ENCODE data around the gene KCNK3. TPM values are rescaled to one million over a fixed set of nuclear protein-coding genes. Genes with fewer than 3 reads are reported as not detected.

KCNK3 gene
- total RNA-seq, 4 donors from 2014 or later, result 0.37 to 1.5 (median 0.82) TPM

GRCh38 chr2:26722328-26722727 is 29.8 kb downstream of the KCNK3 start:
- peaks cover 41 to 48% (median 45%) of the 10 kb centered on the region in 4 donors for H3K4me1 ChIP-seq
- H3K4me3 ChIP-seq, result no peak overlapping the region
- WGBS, 2 donors (ENCODE audit: low coverage in 1 of 2), result 75% methylated on average over 1 of the region's 1 CpG; no CpG with 5 or more reads in 1 of the 2 donors
- intact Hi-C loops (cut with DNase I; ENCODE audit: low total_unique reads), result no loop called here
- in situ Hi-C loops (cut with MboI; ENCODE audit: low pct_ligation_motif_present in 1 of 4, low pct_unique_long_range_greater_than_20kb in 1 of 4, low sequenced_read_pairs in 3 of 4), result no loop called here
- no peaks in the 10 kb centered on the region for H3K9me3 ChIP-seq
- no peak for TF ChIP-seq POLR2AphosphoS5 (IDR thresholded peaks at IDR 0.05)
- TF ChIP-seq EP300 (IDR thresholded peaks at IDR 0.05; ENCODE audit: low read depth), result no peak
- TF ChIP-seq, protein P1, sequence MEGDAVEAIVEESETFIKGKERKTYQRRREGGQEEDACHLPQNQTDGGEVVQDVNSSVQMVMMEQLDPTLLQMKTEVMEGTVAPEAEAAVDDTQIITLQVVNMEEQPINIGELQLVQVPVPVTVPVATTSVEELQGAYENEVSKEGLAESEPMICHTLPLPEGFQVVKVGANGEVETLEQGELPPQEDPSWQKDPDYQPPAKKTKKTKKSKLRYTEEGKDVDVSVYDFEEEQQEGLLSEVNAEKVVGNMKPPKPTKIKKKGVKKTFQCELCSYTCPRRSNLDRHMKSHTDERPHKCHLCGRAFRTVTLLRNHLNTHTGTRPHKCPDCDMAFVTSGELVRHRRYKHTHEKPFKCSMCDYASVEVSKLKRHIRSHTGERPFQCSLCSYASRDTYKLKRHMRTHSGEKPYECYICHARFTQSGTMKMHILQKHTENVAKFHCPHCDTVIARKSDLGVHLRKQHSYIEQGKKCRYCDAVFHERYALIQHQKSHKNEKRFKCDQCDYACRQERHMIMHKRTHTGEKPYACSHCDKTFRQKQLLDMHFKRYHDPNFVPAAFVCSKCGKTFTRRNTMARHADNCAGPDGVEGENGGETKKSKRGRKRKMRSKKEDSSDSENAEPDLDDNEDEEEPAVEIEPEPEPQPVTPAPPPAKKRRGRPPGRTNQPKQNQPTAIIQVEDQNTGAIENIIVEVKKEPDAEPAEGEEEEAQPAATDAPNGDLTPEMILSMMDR (IDR thresholded peaks at IDR 0.05), result no peak
- TF ChIP-seq POLR2A (IDR thresholded peaks at IDR 0.05), result no peak
- H3K36me3 ChIP-seq, result no peaks in the 10 kb centered on the region
- peak overlapping the region in 2 of 4 donors; percentile 2 to 55 for H3K27ac ChIP-seq
- no peaks in the 10 kb centered on the region for H3K27me3 ChIP-seq
- DNase-seq, result no peak

GRCh38 chr2:26722911-26723310 is 30.4 kb downstream of the KCNK3 start:
- TF ChIP-seq POLR2AphosphoS5 (IDR thresholded peaks at IDR 0.05) (no peak), POLR2A (IDR thresholded peaks at IDR 0.05) (no peak), EP300 (IDR thresholded peaks at IDR 0.05; ENCODE audit: low read depth) (no peak)
- TF ChIP-seq, protein P1 (IDR thresholded peaks at IDR 0.05), result no peak
- 92% methylated on average over 1 of the region's 1 CpG; no CpG with 5 or more reads in 1 of the 2 donors for WGBS, 2 donors (ENCODE audit: low coverage in 1 of 2)
- intact Hi-C loops (cut with DNase I; ENCODE audit: low total_unique reads), result no loop called here
- in situ Hi-C loops (cut with MboI; ENCODE audit: low pct_ligation_motif_present in 1 of 4, low pct_unique_long_range_greater_than_20kb in 1 of 4, low sequenced_read_pairs in 3 of 4), result no loop called here
- H3K27me3 ChIP-seq, result no peaks in the 10 kb centered on the region
- H3K36me3 ChIP-seq, result no peaks in the 10 kb centered on the region
- DNase-seq, result no peak
- no peak overlapping the region for H3K4me3 ChIP-seq
- no peaks in the 10 kb centered on the region for H3K9me3 ChIP-seq
- peak overlapping the region; percentile 27 to 55 (median 34) for H3K27ac ChIP-seq
- peaks cover 41 to 48% (median 45%) of the 10 kb centered on the region in 4 donors for H3K4me1 ChIP-seq

DNA sequence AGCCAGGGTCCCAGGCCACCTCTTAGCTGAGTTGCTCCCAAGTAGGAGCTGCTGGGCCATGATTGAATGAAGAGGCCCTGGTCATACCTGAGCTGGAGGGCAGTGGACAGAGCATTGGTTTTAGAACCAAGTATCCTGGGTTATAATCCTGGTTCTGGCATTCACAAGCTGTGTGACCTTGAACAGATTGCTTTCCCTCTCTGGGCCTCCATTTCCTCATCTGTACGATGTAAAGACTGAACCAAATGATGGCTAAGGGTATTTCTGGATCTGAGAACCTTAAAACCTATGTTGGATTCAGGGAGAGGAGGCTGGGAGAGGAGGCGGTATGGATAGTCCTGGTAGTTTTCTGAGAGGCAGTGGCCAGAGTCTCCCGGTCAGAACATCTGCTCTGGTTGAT is 31.0 kb downstream of the KCNK3 start:
- peaks cover 41 to 48% (median 45%) of the 10 kb centered on the region in 4 donors for H3K4me1 ChIP-seq
- no peak for DNase-seq
- in situ Hi-C loops (cut with MboI; ENCODE audit: low pct_ligation_motif_present in 1 of 4, low pct_unique_long_range_greater_than_20kb in 1 of 4, low sequenced_read_pairs in 3 of 4), result no loop called here
- no peak overlapping the region for H3K4me3 ChIP-seq
- peak overlapping the region; percentile 34 to 61 (median 44) for H3K27ac ChIP-seq
- 83% methylated on average over 3 of the region's 3 CpGs; no CpG with 5 or more reads in 1 of the 2 donors for WGBS, 2 donors (ENCODE audit: low coverage in 1 of 2)
- no peak for TF ChIP-seq POLR2A (IDR thresholded peaks at IDR 0.05)
- TF ChIP-seq POLR2AphosphoS5 (IDR thresholded peaks at IDR 0.05), result no peak
- TF ChIP-seq, protein P1 (IDR thresholded peaks at IDR 0.05), result no peak
- TF ChIP-seq EP300 (IDR thresholded peaks at IDR 0.05; ENCODE audit: low read depth), result no peak
- no peaks in the 10 kb centered on the region for H3K9me3 ChIP-seq
- intact Hi-C loops (cut with DNase I; ENCODE audit: low total_unique reads), result no loop called here
- H3K36me3 ChIP-seq, result no peaks in the 10 kb centered on the region
- H3K27me3 ChIP-seq, result no peaks in the 10 kb centered on the region

GRCh38 chr2:26723991-26724750 is 31.6 kb downstream of the KCNK3 start:
- Histone ChIP-seq H3K9me3 (no peaks in the 10 kb centered on the region), H3K27ac (peak overlapping the region; percentile 34 to 61 (median 44)), H3K36me3 (no peaks in the 10 kb centered on the region), H3K4me3 (no peak overlapping the region), H3K27me3 (no peaks in the 10 kb centered on the region), H3K4me1 (peaks cover 40 to 48% (median 43%) of the 10 kb centered on the region in 4 donors)
- intact Hi-C loops (cut with DNase I; ENCODE audit: low total_unique reads), result no loop called here
- TF ChIP-seq EP300 (IDR thresholded peaks at IDR 0.05; ENCODE audit: low read depth) (no peak), POLR2AphosphoS5 (IDR thresholded peaks at IDR 0.05) (peak in 2 of 3 donors; percentile 15 to 26)
- WGBS, 2 donors (ENCODE audit: low coverage in 1 of 2), result 35% methylated on average over 13 of the region's 14 CpGs; no CpG with 5 or more reads in 1 of the 2 donors
- in situ Hi-C loops (cut with MboI; ENCODE audit: low pct_ligation_motif_present in 1 of 4, low pct_unique_long_range_greater_than_20kb in 1 of 4, low sequenced_read_pairs in 3 of 4), result no loop called here
- peak; percentile 61 for DNase-seq
